Breast epithelium (tissue), 4 donors: ENCODE measurements around the gene CIART. TPM values are rescaled to one million over a fixed set of nuclear protein-coding genes. Genes with fewer than 3 reads are reported as not detected.
"Not testable (repeated sequence)": the region's sequence is repeated elsewhere in the genome, so short reads cannot be mapped to it uniquely, and the experiment has no call there.

Source experiments
- DNase-seq, 2 donors: peaks; one replicate each; pipeline ENCODE4 v3.0.0-alpha.2; 2019; ENCODE audit warnings: low spot score in 2 of 2
- H3K27ac ChIP-seq, 2 donors: fragments of 200-600 bp; sonication (generic) in 1 of 2; one replicate each; pipeline ENCODE4 v1.5.1; 2016 to 2019; ENCODE audit warnings: mild to moderate bottlenecking in 1 of 2
- H3K27me3 ChIP-seq, 2 donors: fragments of 200-600 bp; sonication (generic) in 1 of 2; one replicate each; pipeline versions ENCODE4 v1.5.1 to v1.6.0; 2017 to 2019; ENCODE audit warnings: control low read depth in 1 of 2, mild to moderate bottlenecking in 1 of 2
- H3K36me3 ChIP-seq: fragments of 200-600 bp; one replicate; pipeline ENCODE4 v1.5.1; 2019
- H3K4me1 ChIP-seq, 2 donors: fragments of 200-600 bp; sonication (generic); one replicate each; pipeline ENCODE4 v1.5.1; 2016 to 2019; ENCODE audit warnings: control low read depth in 1 of 2
- H3K4me3 ChIP-seq, 3 donors: fragments of 200-600 bp; sonication (generic); 1 replicate in 2 of 3; 2 replicates in 1 of 3; pipeline ENCODE4 v1.5.1; 2016 to 2019; ENCODE audit warnings: mild to moderate bottlenecking in 3 of 3, moderate library complexity in 2 of 3
- H3K9me3 ChIP-seq, 2 donors: fragments of 200-600 bp; sonication (generic) in 1 of 2; one replicate each; pipeline ENCODE4 v1.5.1; 2016 to 2019; ENCODE audit warnings: control low read depth in 1 of 2
- POLR2A ChIP-seq: fragments of 450-650 bp; IDR thresholded peaks from one replicate; pipeline ENCODE4 v1.6.1; 2016; ENCODE audit warnings: antibody characterized with exemption, mild to moderate bottlenecking, moderate library complexity
- POLR2AphosphoS5 ChIP-seq, 3 donors: sonication (generic); formaldehyde crosslinking; IDR thresholded peaks; one replicate each; pipeline ENCODE4 v1.6.1; 2017; ENCODE audit warnings: antibody characterized with exemption in 3 of 3
- intact Hi-C: fragments of 100-400 bp; cut with DNase I; formaldehyde crosslinking; loops from one replicate; pipeline ENCODE4 v1.15.1; 2023; ENCODE audit warnings: low total_unique reads
- total RNA-seq, 3 donors: library from RNA; depleted of rRNA; stranded (reverse); fragments of >200 nt; gene quantifications; one replicate each; pipeline ENCODE4 v1.1.0, GENCODE V29; 2016
- TF ChIP-seq, protein P1 (sequence below), 3 donors: fragments of 450-650 bp; IDR thresholded peaks; one replicate each; pipeline ENCODE4 v1.5.1; 2016 to 2017; ENCODE audit warnings: antibody characterized with exemption in 3 of 3, mild to moderate bottlenecking in 3 of 3, moderate library complexity in 3 of 3

Gene CIART
- total RNA-seq, 3 donors from 2014 or later = 2.6 to 7.4 (median 4.3) TPM

DNA sequence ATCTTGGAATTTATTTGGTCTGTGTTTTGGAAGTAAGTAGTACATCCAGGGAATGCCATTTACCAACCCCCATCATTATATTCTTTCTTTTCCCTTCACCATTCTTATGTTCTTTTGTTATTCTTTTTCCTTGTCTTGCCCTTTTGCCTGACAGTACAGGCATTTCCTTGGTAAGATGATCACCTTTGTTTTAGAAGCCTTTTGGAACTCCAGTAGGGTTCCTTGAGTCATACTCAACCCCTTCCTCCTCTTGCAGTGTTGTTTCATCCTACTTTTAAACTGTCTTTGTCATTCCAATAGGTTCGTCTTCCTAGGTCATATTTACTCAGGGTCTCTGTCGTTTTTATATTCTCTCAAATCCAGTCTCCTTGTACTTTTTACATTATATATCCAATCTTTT, 20.5 kb downstream of the CIART start:
- intact Hi-C loops = no loop called here
- Histone ChIP-seq H3K27me3 (no peaks in the 10 kb centered on the region), H3K36me3 (peaks cover 5% of the 10 kb centered on the region), H3K27ac (no peak overlapping the region), H3K9me3 (no peaks in the 10 kb centered on the region), H3K4me1 (no peaks in the 10 kb centered on the region), H3K4me3 (no peak overlapping the region)
- TF ChIP-seq POLR2A = no peak
- TF ChIP-seq POLR2AphosphoS5 (IDR thresholded peaks at IDR 0.05) = no peak
- TF ChIP-seq, protein P1, sequence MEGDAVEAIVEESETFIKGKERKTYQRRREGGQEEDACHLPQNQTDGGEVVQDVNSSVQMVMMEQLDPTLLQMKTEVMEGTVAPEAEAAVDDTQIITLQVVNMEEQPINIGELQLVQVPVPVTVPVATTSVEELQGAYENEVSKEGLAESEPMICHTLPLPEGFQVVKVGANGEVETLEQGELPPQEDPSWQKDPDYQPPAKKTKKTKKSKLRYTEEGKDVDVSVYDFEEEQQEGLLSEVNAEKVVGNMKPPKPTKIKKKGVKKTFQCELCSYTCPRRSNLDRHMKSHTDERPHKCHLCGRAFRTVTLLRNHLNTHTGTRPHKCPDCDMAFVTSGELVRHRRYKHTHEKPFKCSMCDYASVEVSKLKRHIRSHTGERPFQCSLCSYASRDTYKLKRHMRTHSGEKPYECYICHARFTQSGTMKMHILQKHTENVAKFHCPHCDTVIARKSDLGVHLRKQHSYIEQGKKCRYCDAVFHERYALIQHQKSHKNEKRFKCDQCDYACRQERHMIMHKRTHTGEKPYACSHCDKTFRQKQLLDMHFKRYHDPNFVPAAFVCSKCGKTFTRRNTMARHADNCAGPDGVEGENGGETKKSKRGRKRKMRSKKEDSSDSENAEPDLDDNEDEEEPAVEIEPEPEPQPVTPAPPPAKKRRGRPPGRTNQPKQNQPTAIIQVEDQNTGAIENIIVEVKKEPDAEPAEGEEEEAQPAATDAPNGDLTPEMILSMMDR (IDR thresholded peaks at IDR 0.05) = no peak
- no peak for DNase-seq

DNA sequence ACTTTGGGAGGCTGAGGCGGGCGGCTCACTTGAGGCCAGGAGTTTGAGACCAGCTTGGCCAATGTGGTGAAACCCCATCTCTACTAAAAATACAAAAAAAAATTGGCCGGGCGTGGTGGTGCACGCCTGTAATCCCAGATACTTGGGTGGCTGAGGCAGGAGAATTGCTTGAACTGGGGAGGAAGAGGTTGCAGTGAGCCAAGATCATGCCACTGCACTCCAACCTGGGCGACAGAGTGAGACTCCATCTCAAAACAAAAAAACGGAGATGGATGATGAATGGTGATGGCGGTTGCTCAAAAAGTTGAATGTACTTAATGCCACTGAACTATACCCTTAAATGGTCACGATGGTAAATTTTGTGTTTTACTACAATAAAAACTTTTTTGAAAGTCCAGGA, 26.2 kb downstream of the CIART start:
- H3K36me3 ChIP-seq = not testable (repeated sequence)

DNA sequence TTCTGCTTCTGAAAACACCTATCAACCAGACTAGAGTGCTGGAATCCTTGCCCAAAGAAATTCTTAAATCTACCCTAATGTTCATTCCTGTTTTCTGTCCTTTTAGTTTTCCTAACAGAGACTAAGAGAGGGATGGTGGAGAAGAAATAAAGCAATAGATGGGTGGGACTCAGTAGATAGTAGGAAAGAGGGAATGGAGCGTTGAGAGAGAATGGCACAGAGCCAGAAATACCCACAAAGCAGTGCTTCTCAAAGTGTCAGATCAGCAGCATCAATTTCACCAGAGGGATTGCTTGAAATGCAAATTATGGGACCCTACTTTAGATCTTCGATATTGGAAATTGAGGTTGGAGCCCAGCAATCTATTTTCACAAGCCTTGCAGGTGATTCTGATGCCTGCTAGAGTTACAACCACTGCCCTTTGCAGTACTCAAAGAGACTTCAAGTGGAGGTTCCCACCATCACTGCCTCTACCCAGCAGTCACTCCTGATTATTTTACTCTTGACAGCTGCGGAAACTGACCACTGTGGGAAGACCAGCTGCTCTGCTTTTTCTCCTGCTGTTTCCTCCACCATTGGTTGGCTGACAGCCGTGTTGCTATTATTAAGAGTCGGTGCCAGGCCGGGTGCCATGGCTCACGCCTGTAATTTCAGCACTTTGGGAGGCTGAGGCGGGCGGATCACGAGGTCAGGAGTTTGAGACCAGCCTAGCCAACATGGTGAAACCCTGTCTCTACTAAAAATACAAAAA, 27.6 kb downstream of the CIART start:
- H3K4me1 ChIP-seq = no peaks in the 10 kb centered on the region
- intact Hi-C loops = no loop called here
- TF ChIP-seq, protein P1 (IDR thresholded peaks at IDR 0.05) = no peak
- TF ChIP-seq POLR2A (no peak), POLR2AphosphoS5 (IDR thresholded peaks at IDR 0.05) (no peak)
- H3K4me3 ChIP-seq = no peak overlapping the region
- H3K36me3 ChIP-seq = no peaks in the 10 kb centered on the region
- H3K9me3 ChIP-seq = no peaks in the 10 kb centered on the region
- no peak overlapping the region for H3K27ac ChIP-seq
- H3K27me3 ChIP-seq = no peaks in the 10 kb centered on the region
- DNase-seq = no peak

More for the DNA sequence above, 26.2 kb downstream of the CIART start:
- H3K27me3 ChIP-seq, DNase-seq, H3K4me3 ChIP-seq, H3K4me1 ChIP-seq, H3K9me3 ChIP-seq, intact Hi-C loops, H3K27ac ChIP-seq: not testable (repeated sequence)

DNA sequence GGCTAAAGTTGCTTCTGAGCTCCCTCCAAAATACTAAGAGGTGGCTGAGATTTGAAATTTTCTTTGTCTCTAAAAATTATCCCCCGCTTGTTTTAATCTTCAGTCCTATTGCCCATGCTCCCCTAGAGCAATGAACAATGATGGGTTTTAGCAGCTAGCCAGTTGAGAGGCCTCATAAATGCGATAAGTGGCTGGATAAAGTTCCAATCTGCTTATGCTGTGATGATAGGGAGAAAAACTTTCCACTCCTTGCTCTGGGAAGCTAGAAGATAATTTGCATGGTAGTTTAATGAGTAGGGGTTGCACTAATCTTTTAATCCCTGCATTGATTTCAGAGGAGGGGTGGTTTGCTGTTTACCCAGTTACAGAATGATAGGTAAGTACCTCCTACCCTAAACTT, 29.4 kb downstream of the CIART start:
- H3K27me3 ChIP-seq = no peaks in the 10 kb centered on the region
- DNase-seq = no peak
- intact Hi-C loops = no loop called here
- H3K9me3 ChIP-seq = no peaks in the 10 kb centered on the region
- H3K4me1 ChIP-seq = no peaks in the 10 kb centered on the region
- TF ChIP-seq, protein P1 (IDR thresholded peaks at IDR 0.05) = no peak
- TF ChIP-seq POLR2A = no peak
- TF ChIP-seq POLR2AphosphoS5 (IDR thresholded peaks at IDR 0.05) = no peak
- no peaks in the 10 kb centered on the region for H3K36me3 ChIP-seq
- H3K4me3 ChIP-seq = no peak overlapping the region
- H3K27ac ChIP-seq = no peak overlapping the region

DNA sequence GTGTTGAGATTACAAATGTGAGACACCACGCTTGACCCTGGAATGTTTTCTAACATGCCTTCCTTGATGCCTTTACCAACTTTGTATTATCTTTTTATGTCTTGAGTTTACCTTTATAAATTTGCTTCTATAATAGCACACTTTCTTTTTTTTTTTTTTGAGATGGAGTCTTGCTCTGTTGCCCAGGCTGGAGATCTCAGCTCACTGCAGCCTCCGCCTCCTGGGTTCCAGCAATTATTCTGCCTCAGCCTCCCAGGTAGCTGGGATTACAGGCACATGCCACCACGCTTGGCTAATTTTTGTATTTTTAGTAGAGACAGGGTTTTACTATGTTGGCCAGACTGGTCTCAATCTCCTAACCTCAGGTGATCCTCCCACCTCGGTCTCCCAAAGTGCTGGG, 32.3 kb downstream of the CIART start:
- H3K27me3 ChIP-seq, H3K27ac ChIP-seq, H3K36me3 ChIP-seq, intact Hi-C loops, H3K4me3 ChIP-seq, H3K9me3 ChIP-seq, DNase-seq, H3K4me1 ChIP-seq: not testable (repeated sequence)

DNA sequence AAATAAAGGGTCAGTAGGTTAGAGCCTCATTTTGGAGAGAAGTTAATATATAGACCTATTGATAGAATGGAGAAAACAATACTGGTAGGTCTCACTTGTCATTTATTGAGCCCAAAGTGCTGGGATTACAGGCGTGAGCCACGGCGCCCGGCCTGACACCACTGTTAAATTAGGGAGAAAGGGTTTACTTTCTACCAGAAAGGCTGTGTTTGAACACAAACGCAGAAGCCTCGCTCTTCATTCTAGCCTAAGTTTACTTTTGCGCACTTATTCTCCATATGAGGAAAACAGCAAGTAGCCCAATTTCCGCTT, 38.3 kb downstream of the CIART start:
- TF ChIP-seq, protein P1 (IDR thresholded peaks at IDR 0.05) = no peak
- no peak for TF ChIP-seq POLR2AphosphoS5 (IDR thresholded peaks at IDR 0.05)
- intact Hi-C loops = no loop called here
- Histone ChIP-seq H3K36me3 (no peaks in the 10 kb centered on the region), H3K9me3 (no peaks in the 10 kb centered on the region), H3K4me1 (no peaks in the 10 kb centered on the region), H3K27me3 (no peaks in the 10 kb centered on the region), H3K4me3 (peak overlapping the region; percentile 59 to 87 (median 75)), H3K27ac (peak overlapping the region; percentile 87 to 93)
- DNase-seq = no peak
